ENCODE data around the gene SWSAP1. TPM values are rescaled to one million over a fixed set of nuclear protein-coding genes. Genes with fewer than 3 reads are reported as not detected.
"Not testable (repeated sequence)": the region's sequence is repeated elsewhere in the genome, so short reads cannot be mapped to it uniquely, and the experiment has no call there.

The SWSAP1 gene
- total RNA-seq, 1 donor from 2014 or later, result 1.2 TPM

DNA sequence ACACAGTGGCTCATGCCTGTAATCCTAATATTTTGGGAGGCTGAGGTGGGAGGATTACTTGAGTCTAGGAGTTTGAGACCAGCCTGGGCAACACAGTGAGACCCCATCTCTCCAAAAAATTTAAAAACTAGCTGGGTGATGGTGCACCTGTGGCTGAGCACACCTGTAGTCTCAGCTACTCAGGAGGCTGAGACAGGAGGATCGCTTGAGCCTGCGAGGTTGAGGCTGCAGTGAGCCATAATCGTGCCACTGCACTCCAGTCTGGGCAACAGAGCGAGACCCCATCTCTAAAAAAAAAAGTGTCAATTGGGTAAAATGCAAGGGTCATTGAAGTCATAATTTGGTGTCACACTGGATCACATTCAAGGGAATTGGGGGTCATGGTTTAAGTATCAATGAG, 20.4 kb upstream of the SWSAP1 start:
- not testable (repeated sequence) for DNase-seq (ENCODE audit: low spot score)

DNA sequence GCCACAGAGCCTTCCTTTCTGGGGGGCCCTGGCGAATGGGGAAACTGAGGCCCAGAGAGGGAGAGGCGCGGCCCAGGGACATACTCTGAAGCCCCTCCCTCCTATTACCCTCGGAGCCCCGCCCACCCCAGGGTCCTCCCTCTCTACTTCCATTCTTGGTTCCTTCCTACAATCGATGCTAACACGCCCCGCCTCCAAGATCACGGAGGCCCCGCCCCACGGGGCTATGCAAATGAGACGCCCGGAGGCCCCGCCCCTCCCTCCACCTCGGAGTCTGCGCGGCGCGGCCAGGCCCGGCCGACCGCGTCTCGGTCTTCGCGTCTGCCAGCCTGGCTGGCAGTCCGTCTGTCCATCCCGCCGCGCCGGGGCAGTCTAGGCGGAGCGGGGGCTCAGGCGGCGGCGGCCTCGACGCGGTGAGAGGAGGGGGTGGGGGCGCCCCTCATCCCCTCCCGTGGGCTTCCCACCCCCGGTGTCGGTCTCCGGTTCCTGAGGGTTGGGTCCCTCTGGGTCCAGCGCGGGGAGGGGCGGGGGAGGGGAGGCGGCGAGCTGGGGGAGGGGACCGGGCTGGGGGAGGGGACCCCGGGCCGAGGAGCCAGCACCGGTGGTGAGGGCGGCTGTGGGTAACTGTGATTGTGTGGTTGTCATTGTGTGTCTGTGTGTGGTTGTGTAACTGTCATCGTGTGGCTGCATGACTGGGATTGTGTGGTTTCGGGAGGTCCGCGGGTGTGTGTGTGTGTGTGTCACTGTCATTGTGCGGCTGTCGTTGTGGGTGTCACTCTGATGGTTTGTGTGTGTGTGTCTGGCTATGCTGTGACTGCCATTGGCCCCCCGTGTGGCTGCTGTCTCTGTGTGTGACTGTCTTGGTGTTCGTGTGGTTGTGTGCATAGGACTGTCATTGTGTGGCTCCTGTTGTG, 19.0 kb upstream of the SWSAP1 start, which contains the start of gene PLPPR2:
TSS of gene PLPPR2 (plus strand) at position 273 of the 914 bp plus-strand sequence. CDS start 2,242 bp downstream, outside the sequence.
- peak; percentile 98 for DNase-seq (ENCODE audit: low spot score)

DNA sequence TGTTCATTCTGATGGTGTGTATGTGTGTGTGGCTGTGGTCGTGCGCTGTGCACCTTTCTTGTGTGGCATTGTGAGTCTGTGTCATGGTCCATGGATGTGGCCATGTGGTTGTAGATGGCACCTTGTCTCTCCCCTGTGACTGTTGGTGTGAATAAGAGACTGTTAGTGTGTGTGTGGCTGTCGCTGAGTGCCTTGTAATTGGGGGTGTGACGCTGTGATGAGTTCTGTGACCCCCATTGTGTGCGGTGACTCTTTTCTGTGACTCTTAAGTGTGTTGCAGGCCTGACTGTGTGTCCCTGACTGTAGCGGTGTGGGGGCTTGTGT, 18.4 kb upstream of the SWSAP1 start:
- no peak for DNase-seq (ENCODE audit: low spot score)

DNA sequence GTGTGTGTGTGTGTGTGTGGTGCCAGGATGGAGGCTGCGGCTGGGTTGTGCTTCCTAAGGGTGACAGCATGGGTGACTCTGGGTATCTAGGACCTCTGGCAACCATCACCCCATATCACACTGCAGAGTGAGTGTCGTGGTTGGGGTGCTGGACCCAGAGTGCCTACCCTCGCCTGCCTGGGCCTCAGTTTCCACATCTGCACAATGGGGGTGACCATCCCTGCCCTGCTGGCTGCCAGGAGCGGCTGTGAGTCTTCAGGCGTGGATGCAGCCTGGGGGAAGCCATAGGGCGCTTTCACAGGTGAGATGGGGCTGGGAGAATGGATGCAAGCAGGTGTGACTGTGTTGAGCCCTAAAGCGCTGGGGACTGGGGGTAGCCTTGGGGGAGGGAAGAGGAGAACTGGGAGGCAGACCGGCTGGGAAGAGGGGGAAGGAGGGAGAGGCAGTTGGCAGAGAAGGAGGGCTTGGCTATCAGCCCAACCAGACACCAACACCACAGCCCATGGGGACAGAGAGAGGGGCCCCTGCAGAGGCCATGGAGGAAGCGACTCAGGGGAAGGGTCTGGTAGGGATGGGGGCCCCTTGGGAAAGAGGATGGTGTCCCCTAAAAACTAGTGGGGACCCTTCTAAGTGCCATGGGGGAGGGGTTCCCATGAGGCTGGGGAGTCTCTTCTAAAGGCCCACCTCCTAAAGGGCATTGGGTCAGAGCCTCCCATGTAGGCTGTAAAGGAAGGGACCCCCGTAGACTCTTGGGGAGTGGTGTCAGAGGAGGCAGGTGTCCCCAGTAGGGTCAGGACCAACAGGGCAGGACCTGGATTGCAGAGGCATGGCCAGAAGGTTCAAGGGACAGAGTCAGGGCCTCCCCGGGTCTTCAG, 17.6 kb upstream of the SWSAP1 start:
- DNase-seq (ENCODE audit: low spot score), result no peak

DNA sequence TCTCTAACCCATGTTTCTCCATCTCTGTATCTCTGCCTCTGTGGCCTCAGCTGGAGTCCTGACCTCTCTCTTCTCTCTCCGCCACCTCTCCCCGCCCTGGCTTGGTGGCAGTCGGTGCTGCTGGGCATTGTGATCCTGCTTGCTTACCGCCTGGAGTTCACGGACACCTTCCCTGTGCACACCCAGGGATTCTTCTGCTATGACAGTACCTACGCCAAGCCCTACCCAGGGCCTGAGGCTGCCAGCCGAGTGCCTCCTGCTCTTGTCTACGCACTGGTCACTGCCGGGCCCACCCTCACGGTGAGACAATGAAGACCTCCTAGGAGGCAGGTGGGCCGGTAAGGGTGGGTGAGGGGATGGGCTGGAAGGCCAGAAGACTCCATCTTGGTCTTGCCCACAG, 15.0 kb upstream of the SWSAP1 start:
- no peak for DNase-seq (ENCODE audit: low spot score)

DNA sequence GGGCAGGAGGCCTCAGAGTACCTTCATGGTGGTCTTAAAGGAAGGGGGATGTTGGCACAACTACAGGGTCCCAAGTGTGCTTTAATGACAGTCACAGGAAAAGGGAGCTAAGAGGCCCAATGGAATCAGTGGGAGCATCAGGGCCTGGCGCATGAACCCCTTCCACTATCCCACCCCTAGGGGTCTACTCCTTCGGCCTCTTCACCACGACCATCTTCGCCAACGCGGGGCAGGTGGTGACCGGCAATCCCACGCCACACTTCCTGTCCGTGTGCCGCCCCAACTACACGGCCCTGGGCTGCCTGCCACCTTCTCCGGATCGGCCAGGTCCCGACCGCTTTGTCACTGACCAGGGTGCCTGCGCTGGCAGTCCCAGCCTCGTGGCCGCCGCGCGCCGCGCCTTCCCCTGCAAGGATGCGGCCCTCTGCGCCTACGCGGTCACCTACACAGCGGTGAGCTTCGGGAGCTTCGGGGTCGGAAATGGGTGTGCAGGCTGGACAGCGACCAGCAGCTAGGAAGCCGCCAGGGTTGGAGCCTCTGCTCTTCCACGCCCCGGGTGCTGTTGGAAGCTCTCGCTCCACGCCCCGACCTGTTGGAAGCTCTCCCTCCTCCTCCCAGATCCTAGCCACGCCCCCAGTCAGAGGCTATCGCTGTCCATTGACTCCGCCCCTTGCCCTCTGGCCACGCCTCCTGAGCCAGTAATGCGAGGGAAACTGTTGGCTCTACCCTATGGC, 13.3 kb upstream of the SWSAP1 start:
- no peak for DNase-seq (ENCODE audit: low spot score)

DNA sequence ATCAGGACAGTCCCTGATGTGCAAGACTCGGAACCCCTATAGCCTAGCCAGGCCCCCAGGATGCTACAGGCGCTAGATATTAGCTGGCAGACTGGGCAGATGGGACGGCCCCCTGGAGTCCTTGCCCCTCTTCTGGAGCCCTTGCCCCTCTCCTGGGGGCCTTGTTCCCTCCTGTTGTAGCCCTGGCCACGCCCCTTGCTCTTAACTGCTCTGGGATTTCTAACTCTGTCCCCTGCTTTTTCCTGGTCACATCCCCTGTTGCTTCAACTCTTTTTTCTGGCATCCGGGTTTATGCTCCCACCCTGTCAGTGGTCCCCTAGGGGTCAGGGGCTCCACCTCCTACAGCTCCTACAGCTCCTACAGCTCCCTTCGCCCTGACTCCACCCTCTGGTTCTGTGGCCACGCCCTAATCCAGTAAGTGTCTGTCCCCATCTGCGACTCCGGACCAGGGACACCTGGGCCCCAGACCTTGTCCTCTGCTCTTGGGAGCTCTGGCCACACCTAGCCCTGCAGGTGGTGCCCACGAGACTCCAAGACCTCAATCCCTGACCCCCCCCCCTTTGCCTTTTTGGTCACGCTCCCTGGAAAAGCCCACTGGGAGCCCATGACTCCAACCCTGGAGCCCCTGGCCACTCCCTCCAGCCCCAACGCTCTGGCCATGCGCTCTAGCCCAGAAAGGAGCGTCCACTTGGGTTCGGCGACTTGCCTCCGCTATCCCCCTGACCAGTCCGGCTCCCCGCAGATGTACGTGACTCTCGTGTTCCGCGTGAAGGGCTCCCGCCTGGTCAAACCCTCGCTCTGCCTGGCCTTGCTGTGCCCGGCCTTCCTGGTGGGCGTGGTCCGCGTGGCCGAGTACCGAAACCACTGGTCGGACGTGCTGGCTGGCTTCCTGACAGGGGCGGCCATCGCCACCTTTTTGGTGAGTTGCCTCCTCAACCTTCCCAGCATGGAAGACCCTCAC, 12.4 kb upstream of the SWSAP1 start:
- DNase-seq (ENCODE audit: low spot score), result no peak

DNA sequence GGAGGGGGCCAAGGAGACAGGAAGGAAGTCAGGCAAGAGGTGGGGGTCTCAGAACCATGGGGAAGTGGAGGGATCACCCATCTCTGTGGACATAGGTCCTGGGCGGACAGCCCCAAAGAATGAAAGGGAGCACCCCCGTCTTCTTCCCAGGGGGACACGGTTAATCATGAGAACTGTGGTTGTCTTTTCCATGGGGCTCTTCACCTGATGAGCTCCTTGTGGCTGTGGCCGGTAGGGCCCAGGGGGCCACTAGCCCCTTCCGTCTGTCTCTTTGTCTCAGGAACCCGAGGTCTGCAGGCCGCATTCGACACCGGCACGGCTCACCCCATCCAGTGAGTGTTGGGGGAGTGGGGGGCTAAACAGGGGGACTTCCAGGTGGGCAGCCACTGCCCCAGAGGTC, 10.6 kb upstream of the SWSAP1 start:
- DNase-seq (ENCODE audit: low spot score), result no peak

DNA sequence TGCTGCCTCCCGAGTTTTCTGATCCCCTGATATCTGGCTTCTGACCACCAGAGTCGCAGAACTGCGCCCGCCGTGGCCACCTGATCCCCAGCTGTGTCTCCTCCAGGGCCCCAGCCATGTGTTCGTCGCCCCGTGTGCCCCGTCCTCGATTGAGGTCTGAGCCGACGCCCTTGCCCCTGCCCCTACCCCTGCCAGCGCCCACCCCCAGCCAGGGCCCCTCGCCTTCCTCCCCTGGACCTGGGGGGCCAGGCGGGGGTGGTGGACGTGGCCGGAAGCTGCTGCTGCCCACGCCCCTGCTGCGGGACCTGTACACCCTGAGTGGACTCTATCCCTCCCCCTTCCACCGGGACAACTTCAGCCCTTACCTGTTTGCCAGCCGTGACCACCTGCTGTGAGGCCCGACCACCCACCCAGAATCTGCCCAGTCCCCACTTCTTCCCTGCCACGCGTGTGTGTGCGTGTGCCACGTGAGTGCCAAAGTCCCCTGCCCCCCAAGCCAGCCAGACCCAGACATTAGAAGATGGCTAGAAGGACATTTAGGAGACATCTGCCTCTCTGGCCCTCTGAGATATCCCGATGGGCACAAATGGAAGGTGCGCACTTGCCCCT, 10.1 kb upstream of the SWSAP1 start:
- DNase-seq (ENCODE audit: low spot score), result no peak

DNA sequence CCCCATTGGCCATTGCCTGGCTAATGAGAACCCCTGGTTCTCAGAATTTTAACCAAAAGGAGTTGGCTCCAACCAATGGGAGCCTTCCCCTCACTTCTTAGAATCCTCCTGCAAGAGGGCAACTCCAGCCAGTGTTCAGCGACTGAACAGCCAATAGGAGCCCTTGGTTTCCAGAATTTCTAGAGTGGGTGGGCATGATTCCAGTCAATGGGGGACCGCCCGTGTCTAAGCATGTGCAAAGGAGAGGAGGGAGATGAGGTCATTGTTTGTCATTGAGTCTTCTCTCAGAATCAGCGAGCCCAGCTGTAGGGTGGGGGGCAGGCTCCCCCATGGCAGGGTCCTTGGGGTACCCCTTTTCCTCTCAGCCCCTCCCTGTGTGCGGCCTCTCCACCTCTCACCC, 9.5 kb upstream of the SWSAP1 start:
- DNase-seq (ENCODE audit: low spot score), result no peak

DNA sequence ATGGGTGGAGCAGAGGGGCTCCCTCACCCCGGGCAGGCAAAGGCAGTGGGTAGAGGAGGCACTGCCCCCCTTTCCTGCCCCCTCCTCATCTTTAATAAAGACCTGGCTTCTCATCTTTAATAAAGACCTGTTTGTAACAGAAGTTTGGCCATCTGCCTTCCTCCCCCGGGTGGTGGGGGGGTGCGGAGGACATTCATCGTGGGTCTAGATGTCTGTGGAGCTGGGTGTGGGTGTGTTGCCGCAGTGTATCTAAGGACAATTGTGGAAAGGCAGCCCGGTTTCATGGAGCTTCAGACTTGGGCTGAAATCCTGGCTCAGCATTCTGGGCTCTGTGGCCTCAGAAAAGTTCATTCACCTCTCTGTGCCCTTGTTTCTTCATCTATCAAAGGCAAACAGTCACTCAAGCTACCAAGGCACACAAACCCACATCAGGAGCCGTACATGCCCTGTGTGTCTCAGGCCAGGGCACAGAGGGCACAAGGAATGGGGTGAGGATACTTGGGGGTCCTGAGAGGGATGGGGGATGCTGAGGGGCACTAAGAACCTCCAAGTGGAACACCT, 8.8 kb upstream of the SWSAP1 start:
- no peak for DNase-seq (ENCODE audit: low spot score)

DNA sequence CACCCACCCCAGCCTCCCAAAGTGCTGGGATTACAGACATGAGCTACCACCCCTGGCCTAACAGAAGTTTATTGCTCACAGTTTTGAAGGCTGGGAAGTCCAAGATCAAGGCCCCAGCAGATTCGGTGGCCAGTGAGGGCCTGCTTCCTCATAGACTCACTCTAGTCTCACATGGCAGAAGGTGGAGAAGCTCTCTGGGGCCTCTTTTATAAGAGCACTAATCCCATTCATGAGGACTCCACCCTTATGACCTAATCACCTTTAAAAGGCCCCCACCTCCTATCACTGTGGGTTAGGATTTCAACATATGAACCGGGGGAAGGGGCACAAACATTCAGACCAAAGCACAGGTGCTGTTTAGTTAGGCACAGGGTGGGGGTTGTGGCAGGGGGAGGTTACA, 6.9 kb upstream of the SWSAP1 start:
- no peak for DNase-seq (ENCODE audit: low spot score)

DNA sequence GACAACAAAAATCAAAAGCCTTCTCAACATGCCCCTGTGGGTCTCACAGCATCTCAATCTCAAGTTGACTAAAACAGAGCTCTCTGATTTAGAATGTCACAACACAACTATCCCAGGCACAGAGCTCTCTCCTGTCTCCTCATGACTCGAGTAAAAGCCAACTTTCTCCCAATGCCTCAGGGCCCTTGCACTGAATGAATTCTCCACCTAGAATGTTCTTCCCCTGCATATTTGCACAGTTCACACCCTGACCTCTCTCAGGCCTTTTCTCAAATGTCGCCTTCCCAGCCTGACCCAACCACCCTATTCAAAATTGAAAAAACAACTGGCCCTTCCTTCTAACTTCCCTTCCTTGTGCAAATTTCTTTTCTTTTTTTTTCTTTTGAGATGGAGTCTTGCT, 3.7 kb upstream of the SWSAP1 start:
- DNase-seq (ENCODE audit: low spot score), result no peak

DNA sequence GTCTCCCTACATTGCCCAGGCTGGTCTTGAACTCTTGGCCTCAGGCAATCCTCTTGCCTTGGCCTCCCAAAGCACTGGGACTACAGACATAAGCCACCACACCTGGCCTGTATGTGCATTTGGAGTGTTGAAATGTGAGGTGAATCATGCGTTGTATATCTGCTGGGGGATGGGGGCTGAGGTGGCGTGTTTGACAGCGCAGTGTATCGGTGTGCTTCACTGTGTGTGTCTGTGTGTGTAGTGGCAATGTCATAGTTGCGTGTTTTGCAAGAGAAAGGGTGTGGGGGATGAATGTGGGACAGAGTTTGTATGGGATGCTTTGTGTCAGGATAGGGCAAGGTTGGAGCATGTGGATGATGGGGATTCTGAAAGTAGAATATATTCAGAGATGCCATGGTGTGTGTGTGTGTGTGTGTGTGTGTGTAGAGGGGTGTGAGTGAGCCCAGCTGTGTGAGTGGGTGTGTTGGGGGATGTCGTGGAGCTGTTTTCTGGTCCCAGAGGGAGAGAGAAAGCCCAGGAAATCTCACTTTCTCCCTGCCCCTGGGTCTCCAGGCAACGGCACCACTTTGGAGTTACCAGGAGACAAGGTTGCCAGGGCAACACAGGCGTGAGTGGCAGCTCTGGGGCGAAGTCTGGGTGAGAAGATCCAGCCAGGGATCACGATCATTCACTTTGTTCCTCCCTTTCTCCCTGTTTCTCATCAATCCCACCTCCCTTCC, 1.1 kb upstream of the SWSAP1 start:
- no peak for DNase-seq (ENCODE audit: low spot score)

DNA sequence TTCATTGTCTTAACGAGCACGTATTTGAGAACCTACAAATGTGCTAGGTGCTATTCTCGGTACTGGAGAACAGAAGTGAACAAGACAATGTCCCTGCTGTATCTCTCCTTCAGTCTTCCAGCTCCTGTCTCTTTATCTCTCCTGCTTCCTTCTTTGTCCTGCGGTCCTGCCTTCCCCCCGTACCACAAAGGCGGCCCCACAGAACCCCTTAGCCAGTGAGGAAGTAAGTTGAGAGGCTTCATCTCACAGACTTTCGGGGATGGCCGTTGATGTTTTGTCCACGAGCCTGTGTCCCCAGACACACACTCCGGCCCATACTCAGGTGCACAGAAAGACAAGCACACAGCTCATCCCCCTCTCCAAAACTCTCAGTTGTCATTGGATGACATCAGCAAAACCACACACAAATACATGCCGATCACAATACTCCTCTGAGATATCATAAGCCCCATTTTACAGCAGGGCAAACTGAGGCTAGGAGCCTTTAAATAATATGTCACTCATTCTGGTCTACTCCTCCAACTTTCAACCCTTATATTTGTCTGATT, 507 bp upstream of the SWSAP1 start:
- DNase-seq (ENCODE audit: low spot score), result no peak

DNA sequence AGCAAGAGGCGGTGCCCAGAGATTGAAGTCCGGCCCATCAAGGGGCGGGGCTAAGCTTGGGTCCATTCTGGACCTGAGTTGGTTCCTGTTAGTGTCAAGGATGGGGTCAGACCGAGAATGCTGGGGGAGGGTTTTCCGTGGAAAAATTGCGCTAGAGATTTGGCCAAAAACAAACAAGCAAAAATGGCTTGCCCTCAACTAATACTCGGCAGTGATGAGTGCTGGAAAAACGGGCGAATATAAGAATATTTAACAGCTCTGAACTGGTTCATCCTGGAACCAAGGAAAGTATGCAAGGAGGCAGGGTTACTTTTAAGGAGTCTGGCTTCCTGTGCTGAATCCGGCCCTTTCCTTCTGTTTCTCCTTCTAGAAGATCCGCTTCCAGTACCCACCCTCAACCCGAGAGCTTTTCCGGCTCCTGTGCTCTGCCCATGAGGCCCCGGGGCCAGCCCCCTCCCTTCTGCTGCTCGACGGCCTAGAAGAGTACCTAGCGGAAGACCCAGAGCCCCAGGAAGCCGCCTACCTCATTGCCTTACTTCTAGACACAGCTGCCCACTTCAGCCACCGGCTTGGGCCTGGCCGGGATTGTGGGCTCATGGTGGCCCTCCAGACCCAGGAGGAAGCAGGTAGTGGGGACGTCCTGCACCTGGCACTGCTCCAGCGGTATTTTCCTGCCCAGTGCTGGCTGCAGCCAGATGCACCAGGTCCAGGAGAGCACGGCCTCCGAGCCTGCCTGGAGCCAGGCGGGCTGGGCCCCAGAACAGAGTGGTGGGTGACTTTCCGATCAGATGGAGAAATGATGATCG, 880 bp downstream of the SWSAP1 start:
- DNase-seq (ENCODE audit: low spot score), result no peak

DNA sequence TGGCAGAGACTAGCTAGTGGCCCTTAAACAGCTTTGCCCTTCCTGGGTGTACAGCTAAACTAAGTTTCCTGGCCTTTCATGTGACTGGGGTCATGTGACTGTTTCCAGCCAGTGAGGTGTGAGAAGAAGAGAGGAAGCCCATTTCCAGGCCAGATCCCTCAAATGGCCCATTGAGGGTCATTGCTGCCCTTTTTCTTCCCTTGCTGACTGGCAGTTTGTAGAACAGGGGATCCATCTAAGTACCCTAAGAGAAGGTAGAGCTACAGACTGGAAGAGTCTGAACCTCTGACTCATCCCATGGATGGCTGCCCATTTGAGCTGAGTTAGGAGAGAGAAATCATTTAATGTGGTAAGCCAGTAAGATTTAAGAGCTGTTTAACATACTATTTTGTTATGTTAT, 2.8 kb downstream of the SWSAP1 start:
- DNase-seq (ENCODE audit: low spot score), result no peak

DNA sequence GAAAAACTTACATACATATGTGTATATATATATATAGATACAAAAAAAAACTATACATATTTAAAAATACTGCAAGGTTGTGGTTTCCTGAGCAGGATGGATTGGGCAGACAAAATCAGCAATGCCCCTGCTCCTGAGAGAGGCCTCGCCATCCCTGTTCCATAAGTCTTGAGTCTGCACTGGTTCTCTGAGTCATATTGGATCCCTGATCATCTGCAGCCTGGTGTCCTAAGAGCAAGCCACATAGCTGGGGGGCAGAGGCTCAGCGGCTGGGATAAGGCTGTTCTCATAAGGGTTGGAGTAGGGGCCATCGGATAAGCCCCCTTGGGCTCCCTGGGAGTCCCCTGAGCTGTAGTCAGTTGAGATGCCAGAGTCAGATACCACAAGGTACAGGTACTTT, 3.3 kb downstream of the SWSAP1 start:
- no peak for DNase-seq (ENCODE audit: low spot score)
